PFSK-1 (cell line): ENCODE results near the gene MXI1.

Experiments used
- FOXP2 ChIP-seq: optimal IDR thresholded peaks from 2 replicates; pipeline ENCODE3; 2011; ENCODE audit warnings: borderline replicate concordance, control low read depth, inconsistent platforms; ENCODE audit not compliant: insufficient read depth; ENCODE audit errors: extremely low read length, extremely low read depth
- POLR2AphosphoS5 ChIP-seq: IDR thresholded peaks from 2 replicates; pipeline ENCODE4 v1.6.1; 2012; ENCODE audit warnings: low read depth, mild to moderate bottlenecking, control low read depth, low read length, moderate library complexity
- REST ChIP-seq, 2 experiments: IDR thresholded peaks; 2 replicates each; pipeline versions ENCODE4 v1.6.1 to v1.8.0; 2011 to 2012; ENCODE audit warnings: low read depth in 2 of 2, low read length in 2 of 2, control low read depth in 1 of 2, inconsistent platforms in 1 of 2, mild to moderate bottlenecking in 1 of 2, moderate library complexity in 1 of 2; ENCODE audit not compliant: insufficient read depth in 1 of 2
- SIN3A ChIP-seq: IDR thresholded peaks from 2 replicates; pipeline ENCODE4 v1.6.1; 2012; ENCODE audit warnings: mild to moderate bottlenecking, low read length, moderate library complexity, borderline replicate concordance; ENCODE audit not compliant: insufficient read depth
- TAF1 ChIP-seq: IDR thresholded peaks from 2 replicates; pipeline ENCODE4 v1.6.1; 2012; ENCODE audit warnings: low read length, control low read depth, borderline replicate concordance; ENCODE audit not compliant: insufficient read depth

Gene MXI1

GRCh38 chr10:110241841-110242240 is 34.4 kb downstream of the MXI1 start:
- TF ChIP-seq REST (IDR thresholded peaks at IDR 0.05; ENCODE audit: insufficient read depth in 1 of 2, low read depth in 2 of 2, low read length in 2 of 2) (no peak), FOXP2 (no peak), POLR2AphosphoS5 (no peak), SIN3A (no peak), TAF1 (no peak)

GRCh38 chr10:110242511-110242910 is 35.1 kb downstream of the MXI1 start:
- TF ChIP-seq REST (IDR thresholded peaks at IDR 0.05; ENCODE audit: insufficient read depth in 1 of 2, low read depth in 2 of 2, low read length in 2 of 2) (no peak), TAF1 (no peak), FOXP2 (no peak), POLR2AphosphoS5 (no peak), SIN3A (no peak)

DNA sequence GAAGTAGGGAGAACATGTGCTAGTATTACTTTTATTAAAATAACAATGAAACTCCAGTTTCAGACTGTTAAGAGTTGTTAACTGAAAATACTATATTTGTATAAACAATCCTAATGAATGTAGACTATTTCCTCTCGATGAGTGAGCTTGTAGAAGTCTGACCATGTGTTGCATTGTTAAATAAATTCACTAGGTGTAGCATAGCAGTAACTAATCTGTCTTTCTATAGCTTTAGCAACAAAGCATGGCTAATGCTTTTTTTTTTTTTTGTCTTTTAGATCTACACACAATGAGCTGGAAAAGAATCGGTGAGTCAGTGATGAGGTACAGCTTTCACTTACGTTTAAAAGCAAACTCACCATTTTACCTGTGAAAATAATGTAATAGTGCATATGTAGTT is 37.1 kb downstream of the MXI1 start:
- no peak for TF ChIP-seq SIN3A
- TF ChIP-seq REST (IDR thresholded peaks at IDR 0.05; ENCODE audit: insufficient read depth in 1 of 2, low read depth in 2 of 2, low read length in 2 of 2): no peak
- TF ChIP-seq TAF1: no peak
- no peak for TF ChIP-seq FOXP2
- TF ChIP-seq POLR2AphosphoS5: no peak

DNA sequence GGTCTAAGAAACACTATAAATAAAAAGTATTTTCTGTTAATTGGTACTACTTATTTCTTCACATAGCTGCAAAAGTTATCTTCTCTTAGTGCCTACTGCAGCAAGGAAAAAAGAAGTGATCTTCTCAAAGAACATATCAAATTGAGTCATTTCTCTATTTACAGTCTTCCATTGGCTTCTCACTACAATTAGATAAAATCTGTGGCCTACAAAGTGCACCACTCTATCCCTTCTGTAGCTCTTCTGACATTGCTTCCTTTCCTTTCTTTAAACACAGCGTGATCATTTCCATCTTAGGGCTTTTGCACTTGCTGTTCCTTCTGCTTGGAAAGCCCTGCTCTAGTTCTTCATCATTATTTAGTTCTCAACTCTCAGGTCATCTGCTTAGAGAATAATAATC is 44.7 kb downstream of the MXI1 start:
- TF ChIP-seq REST (IDR thresholded peaks at IDR 0.05; ENCODE audit: insufficient read depth in 1 of 2, low read depth in 2 of 2, low read length in 2 of 2) (no peak), TAF1 (no peak), SIN3A (no peak), FOXP2 (no peak)

DNA sequence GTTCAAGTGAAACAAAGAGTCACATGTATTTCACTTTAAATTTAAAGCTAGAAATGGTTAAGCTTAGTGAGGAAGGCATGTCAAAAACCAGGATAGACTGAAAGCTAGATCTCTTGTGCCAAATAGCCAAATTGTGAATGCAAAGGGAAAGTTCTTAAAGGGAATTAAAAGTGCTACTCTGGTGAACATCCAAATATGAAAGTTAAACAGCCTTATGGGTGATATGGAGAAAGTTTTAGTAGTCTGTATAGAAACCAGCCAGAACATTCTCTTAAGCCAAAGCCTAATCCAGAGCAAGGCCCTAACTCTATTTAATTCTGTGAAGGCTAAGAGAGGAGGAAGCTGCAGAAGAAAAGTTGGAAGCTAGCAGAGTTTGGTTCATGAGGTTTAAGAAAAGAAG is 47.1 kb downstream of the MXI1 start:
- TF ChIP-seq REST (IDR thresholded peaks at IDR 0.05; ENCODE audit: insufficient read depth in 1 of 2, low read depth in 2 of 2, low read length in 2 of 2): no peak
- TF ChIP-seq SIN3A: no peak
